CD14-positive monocyte (primary cell): ENCODE data around the gene FRMD4A. TPM values are rescaled to one million over a fixed set of nuclear protein-coding genes. Genes with fewer than 3 reads are reported as not detected.

Experiments
- DNase-seq, 3 donors: peaks; one replicate each; pipeline ENCODE4 v3.0.0-alpha.2; 2011 to 2022
- H2AFZ ChIP-seq: 2 replicates; pipeline ENCODE4 v1.6.0; 2012; ENCODE audit warnings: mild to moderate bottlenecking, low read depth, low read length, inconsistent platforms; ENCODE audit not compliant: insufficient read depth, poor library complexity, severe bottlenecking
- H3K27ac ChIP-seq, 2 donors: 1 replicate in 1 of 2; 2 replicates in 1 of 2; pipeline ENCODE4 v1.5.1; 2012 to 2013; ENCODE audit warnings: low read length in 2 of 2, control low read depth in 1 of 2, inconsistent platforms in 1 of 2, low read depth in 1 of 2, mild to moderate bottlenecking in 1 of 2
- H3K27me3 ChIP-seq, 2 donors: one replicate each; pipeline versions ENCODE4 v1.6.0 to v1.6.1; 2011 to 2013; ENCODE audit warnings: low read length in 2 of 2; ENCODE audit not compliant: control insufficient read depth in 2 of 2, insufficient read depth in 2 of 2
- H3K36me3 ChIP-seq, 2 donors: replicated peaks in 1 of 2; 1 replicate in 1 of 2; 2 replicates in 1 of 2; pipeline versions ENCODE4 v1.5.1 to v1.6.1; 2012 to 2013; ENCODE audit warnings: low read length in 2 of 2, control low read depth in 1 of 2, inconsistent platforms in 1 of 2, mild to moderate bottlenecking in 1 of 2; ENCODE audit not compliant: insufficient read depth in 2 of 2, control insufficient read depth in 1 of 2
- H3K4me1 ChIP-seq, 2 donors: 1 replicate in 1 of 2; 2 replicates in 1 of 2; pipeline versions ENCODE4 v1.5.1 to v1.6.1; 2012 to 2013; ENCODE audit warnings: low read length in 2 of 2, control low read depth in 1 of 2, inconsistent platforms in 1 of 2, mild to moderate bottlenecking in 1 of 2, moderate library complexity in 1 of 2; ENCODE audit not compliant: insufficient read depth in 2 of 2, control insufficient read depth in 1 of 2
- H3K4me2 ChIP-seq: replicated peaks from 2 replicates; pipeline ENCODE3; 2012; ENCODE audit warnings: low read length, moderate library complexity, mild to moderate bottlenecking; ENCODE audit not compliant: poor library complexity, severe bottlenecking; ENCODE audit errors: extremely low read depth
- H3K4me3 ChIP-seq, 3 experiments: fragments of 200-600 bp in 1 of 3; sonication (generic) in 1 of 3; replicated peaks in 1 of 3; 1 replicate in 2 of 3; 2 replicates in 1 of 3; pipeline ENCODE4 v1.5.1; 2011 to 2013; ENCODE audit warnings: low read length in 3 of 3, mild to moderate bottlenecking in 3 of 3, control low read depth in 2 of 3, low read depth in 2 of 3, inconsistent platforms in 1 of 3, moderate library complexity in 1 of 3
- H3K79me2 ChIP-seq: 2 replicates; pipeline ENCODE4 v1.6.0; 2012; ENCODE audit warnings: mild to moderate bottlenecking, control low read depth, inconsistent platforms, low read length, moderate library complexity; ENCODE audit not compliant: insufficient read depth
- H3K9ac ChIP-seq: 2 replicates; pipeline ENCODE4 v1.6.0; 2017; ENCODE audit warnings: low read length, mild to moderate bottlenecking; ENCODE audit not compliant: insufficient read depth, poor library complexity, severe bottlenecking
- H3K9me3 ChIP-seq, 2 donors: replicated peaks in 1 of 2; 1 replicate in 1 of 2; 2 replicates in 1 of 2; pipeline versions ENCODE4 v1.5.1 to v1.6.1; 2012 to 2013; ENCODE audit warnings: low read length in 2 of 2, control low read depth in 1 of 2; ENCODE audit not compliant: control insufficient read depth in 1 of 2, insufficient read depth in 1 of 2
- H4K20me1 ChIP-seq: 2 replicates; pipeline ENCODE4 v1.6.0; 2012; ENCODE audit warnings: mild to moderate bottlenecking, low read length, control low read depth, moderate library complexity; ENCODE audit not compliant: insufficient read depth
- H3K27ac Mint-ChIP-seq, 7 donors: one replicate each; pipeline ENCODE4 v1.8.0; 2020; ENCODE audit warnings: mild to moderate bottlenecking in 7 of 7, mixed read lengths in 7 of 7, moderate library complexity in 6 of 7, inconsistent platforms in 2 of 7
- H3K27me3 Mint-ChIP-seq, 3 donors: one replicate each; pipeline ENCODE4 v1.8.0; 2021 to 2022; ENCODE audit warnings: low read depth in 3 of 3, mild to moderate bottlenecking in 3 of 3, mixed read lengths in 3 of 3, moderate library complexity in 3 of 3, inconsistent platforms in 1 of 3
- H3K36me3 Mint-ChIP-seq, 2 donors: one replicate each; pipeline ENCODE4 v1.8.0; 2020; ENCODE audit warnings: mixed read lengths in 2 of 2, inconsistent platforms in 1 of 2, mild to moderate bottlenecking in 1 of 2
- H3K4me1 Mint-ChIP-seq: one replicate; pipeline ENCODE4 v1.8.0; 2020; ENCODE audit warnings: mild to moderate bottlenecking, mixed read lengths
- H3K4me3 Mint-ChIP-seq, 2 donors: one replicate each; pipeline ENCODE4 v1.8.0; 2020; ENCODE audit warnings: mild to moderate bottlenecking in 2 of 2, mixed read lengths in 2 of 2, moderate library complexity in 1 of 2
- H3K9me3 Mint-ChIP-seq, 7 donors: one replicate each; pipeline ENCODE4 v1.8.0; 2020 to 2022; ENCODE audit warnings: mixed read lengths in 7 of 7, mild to moderate bottlenecking in 6 of 7, moderate library complexity in 6 of 7, inconsistent platforms in 2 of 7
- WGBS: methylation state at CpG from one replicate; pipeline ENCODE4 v1.1.5; 2013; ENCODE audit warnings: missing lambda C conversion rate; ENCODE audit not compliant: insufficient coverage; 5-methylcytosine and 5-hydroxymethylcytosine counted together
- intact Hi-C, 2 donors: fragments of 100-400 bp; cut with micrococcal nuclease; formaldehyde crosslinking; loops; one replicate each; pipeline versions ENCODE4 v1.15.0 to v1.15.1; 2023
- polyA plus RNA-seq, 3 donors: library from polyadenylated mRNA; depleted of rRNA in 1 of 3; unstranded in 2 of 3; stranded (reverse) in 1 of 3; fragments of 300-500 nt in 2 of 3; fragments of >200 nt in 1 of 3; fragmentation: Illumina TruSeq in 2 of 3; gene quantifications; 1 replicate in 2 of 3; 2 replicates in 1 of 3; pipeline ENCODE4 v1.2.3, GENCODE V29; 2012 to 2021
- TF ChIP-seq, protein P1 (sequence below): fragments of 200-600 bp; IDR thresholded peaks from one replicate; pipeline ENCODE4 v1.8.0; 2022; ENCODE audit warnings: antibody characterized with exemption, mild to moderate bottlenecking

FRMD4A gene
- polyA plus RNA-seq, 3 donors: 0.12 TPM; not detected in 2

DNA sequence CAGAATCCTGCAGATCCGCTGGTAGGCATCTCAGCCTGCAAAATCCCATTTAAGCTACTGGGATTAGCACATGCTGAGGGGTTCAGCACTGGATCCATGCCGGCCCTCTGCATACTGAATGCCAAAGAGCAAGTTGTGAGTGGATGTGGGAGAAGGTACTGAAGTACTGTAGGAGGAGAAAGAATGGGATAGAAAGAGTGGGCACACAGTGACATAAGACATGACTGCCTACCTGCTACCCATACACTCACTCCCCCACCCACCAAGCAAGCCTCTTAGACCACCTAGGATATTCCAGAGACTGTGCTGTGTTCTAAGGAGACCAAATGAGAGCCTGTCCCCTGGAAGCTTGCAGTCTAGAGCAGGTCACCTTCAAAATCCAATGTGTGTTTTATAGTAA, 215.9 kb downstream of the FRMD4A start:
- 80% methylated on average over 2 of the region's 2 CpGs for whole genome bisulfite sequencing
- H3K4me3 Mint-ChIP-seq: no peak overlapping the region
- H3K27ac Mint-ChIP-seq: no peak overlapping the region
- H3K9ac ChIP-seq: no peak overlapping the region
- H3K27ac ChIP-seq: no peak overlapping the region
- H2AFZ ChIP-seq: no peak overlapping the region
- no peaks in the 10 kb centered on the region for H3K4me1 Mint-ChIP-seq
- intact Hi-C loops: no loop called here
- no peaks in the 10 kb centered on the region for H3K4me1 ChIP-seq
- no peaks in the 10 kb centered on the region for H3K36me3 ChIP-seq
- peaks cover 0 to 4% (median 2%) of the 10 kb centered on the region in 7 donors for H3K9me3 Mint-ChIP-seq
- H3K27me3 Mint-ChIP-seq: peaks cover 4 to 6% (median 5%) of the 10 kb centered on the region in 3 donors
- no peaks in the 10 kb centered on the region for H3K79me2 ChIP-seq
- no peaks in the 10 kb centered on the region for H3K36me3 Mint-ChIP-seq
- no peaks in the 10 kb centered on the region for H3K9me3 ChIP-seq
- DNase-seq: no peak
- H3K27me3 ChIP-seq: no peaks in the 10 kb centered on the region
- TF ChIP-seq, protein P1, sequence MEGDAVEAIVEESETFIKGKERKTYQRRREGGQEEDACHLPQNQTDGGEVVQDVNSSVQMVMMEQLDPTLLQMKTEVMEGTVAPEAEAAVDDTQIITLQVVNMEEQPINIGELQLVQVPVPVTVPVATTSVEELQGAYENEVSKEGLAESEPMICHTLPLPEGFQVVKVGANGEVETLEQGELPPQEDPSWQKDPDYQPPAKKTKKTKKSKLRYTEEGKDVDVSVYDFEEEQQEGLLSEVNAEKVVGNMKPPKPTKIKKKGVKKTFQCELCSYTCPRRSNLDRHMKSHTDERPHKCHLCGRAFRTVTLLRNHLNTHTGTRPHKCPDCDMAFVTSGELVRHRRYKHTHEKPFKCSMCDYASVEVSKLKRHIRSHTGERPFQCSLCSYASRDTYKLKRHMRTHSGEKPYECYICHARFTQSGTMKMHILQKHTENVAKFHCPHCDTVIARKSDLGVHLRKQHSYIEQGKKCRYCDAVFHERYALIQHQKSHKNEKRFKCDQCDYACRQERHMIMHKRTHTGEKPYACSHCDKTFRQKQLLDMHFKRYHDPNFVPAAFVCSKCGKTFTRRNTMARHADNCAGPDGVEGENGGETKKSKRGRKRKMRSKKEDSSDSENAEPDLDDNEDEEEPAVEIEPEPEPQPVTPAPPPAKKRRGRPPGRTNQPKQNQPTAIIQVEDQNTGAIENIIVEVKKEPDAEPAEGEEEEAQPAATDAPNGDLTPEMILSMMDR: no peak
- H4K20me1 ChIP-seq: no peaks in the 10 kb centered on the region
- H3K4me2 ChIP-seq: no peak overlapping the region
- no peak overlapping the region for H3K4me3 ChIP-seq

DNA sequence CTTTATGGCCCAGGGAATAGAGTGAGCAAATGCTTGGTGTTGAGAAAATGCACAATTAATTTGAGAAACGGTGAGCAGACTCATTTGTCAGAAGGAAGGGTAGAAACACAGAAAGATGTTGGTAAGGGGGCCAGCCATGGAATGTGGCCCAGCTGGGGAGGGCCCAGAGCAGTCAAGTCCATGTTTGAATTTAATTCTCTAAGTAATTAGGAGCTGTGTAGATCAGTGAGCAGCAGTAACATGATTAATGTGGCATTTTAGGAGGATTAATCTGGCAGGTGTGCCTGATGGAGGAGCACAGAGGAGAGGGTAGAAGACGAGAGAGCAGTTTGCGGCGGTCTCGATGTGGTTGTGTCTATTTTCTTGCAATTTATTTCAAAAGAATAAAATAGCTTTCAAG, 218.7 kb downstream of the FRMD4A start:
- no peak overlapping the region for H3K27ac ChIP-seq
- peaks cover 6 to 8% (median 7%) of the 10 kb centered on the region in 3 donors for H3K27me3 Mint-ChIP-seq
- H3K36me3 Mint-ChIP-seq: no peaks in the 10 kb centered on the region
- H3K27ac Mint-ChIP-seq: no peak overlapping the region
- H3K9ac ChIP-seq: no peak overlapping the region
- intact Hi-C loops: no loop called here
- WGBS: 100% methylated on average over 1 of the region's 5 CpGs
- peaks cover 0 to under 1% of the 10 kb centered on the region in 2 donors for H3K9me3 ChIP-seq
- no peak overlapping the region for H2AFZ ChIP-seq
- no peak overlapping the region for H3K4me2 ChIP-seq
- H3K4me1 Mint-ChIP-seq: no peaks in the 10 kb centered on the region
- no peak for DNase-seq
- H3K79me2 ChIP-seq: no peaks in the 10 kb centered on the region
- H3K4me1 ChIP-seq: no peaks in the 10 kb centered on the region
- H3K27me3 ChIP-seq: no peaks in the 10 kb centered on the region
- no peak overlapping the region for H3K4me3 Mint-ChIP-seq
- TF ChIP-seq, protein P1: no peak
- H4K20me1 ChIP-seq: no peaks in the 10 kb centered on the region
- H3K4me3 ChIP-seq: no peak overlapping the region
- H3K36me3 ChIP-seq: no peaks in the 10 kb centered on the region
- peaks cover 0 to 4% (median 2%) of the 10 kb centered on the region in 7 donors for H3K9me3 Mint-ChIP-seq
